Osteoblast (primary cell): Measurements from ENCODE around the gene LRRC46. TPM values are rescaled to one million over a fixed set of nuclear protein-coding genes. Genes with fewer than 3 reads are reported as not detected.

Experiments
- DNase-seq: peaks from one replicate; pipeline ENCODE4 v3.0.0; 2011; ENCODE audit warnings: low spot score, mixed read lengths; ENCODE audit not compliant: insufficient read length; ENCODE audit errors: missing footprints
- H2AFZ ChIP-seq: 2 replicates; pipeline ENCODE4 v1.6.0; 2011; ENCODE audit warnings: mild to moderate bottlenecking, low read length
- H3K27ac ChIP-seq: 2 replicates; pipeline ENCODE4 v1.5.1; 2011; ENCODE audit warnings: mild to moderate bottlenecking, low read depth, low read length, moderate library complexity
- H3K27me3 ChIP-seq: 2 replicates; pipeline ENCODE4 v1.6.0; 2012; ENCODE audit warnings: mild to moderate bottlenecking, control low read depth, inconsistent platforms, low read length, moderate library complexity; ENCODE audit not compliant: insufficient read depth
- H3K36me3 ChIP-seq: 2 replicates; pipeline ENCODE4 v1.5.1; 2011; ENCODE audit warnings: mild to moderate bottlenecking, low read length, control low read depth, moderate library complexity; ENCODE audit not compliant: insufficient read depth
- H3K4me1 ChIP-seq: 2 replicates; pipeline ENCODE4 v1.5.1; 2011; ENCODE audit warnings: mild to moderate bottlenecking, low read length, control low read depth, moderate library complexity; ENCODE audit not compliant: insufficient read depth
- H3K4me2 ChIP-seq: 2 replicates; pipeline ENCODE4 v1.6.0; 2011; ENCODE audit warnings: mild to moderate bottlenecking, low read length; ENCODE audit not compliant: insufficient read depth
- H3K4me3 ChIP-seq: fragments of 200-600 bp; sonication (generic); 3 replicates; pipeline ENCODE4 v1.5.1; 2012; ENCODE audit warnings: mild to moderate bottlenecking, low read length, inconsistent platforms; ENCODE audit not compliant: insufficient read depth
- H3K79me2 ChIP-seq: 2 replicates; pipeline ENCODE4 v1.6.0; 2012; ENCODE audit warnings: mild to moderate bottlenecking, low read length, control low read depth, inconsistent platforms; ENCODE audit not compliant: insufficient read depth
- H3K9me3 ChIP-seq: 2 replicates; pipeline ENCODE4 v1.5.1; 2011; ENCODE audit warnings: low read depth, low read length, control low read depth
- H4K20me1 ChIP-seq: 2 replicates; pipeline ENCODE4 v1.6.0; 2012; ENCODE audit warnings: mild to moderate bottlenecking, low read length, control low read depth; ENCODE audit not compliant: insufficient read depth
- CTCF ChIP-seq: IDR thresholded peaks from 2 replicates; pipeline ENCODE4 v1.5.1; 2011; ENCODE audit warnings: mild to moderate bottlenecking, low read depth, low read length, moderate library complexity; ENCODE audit errors: extremely low read depth
- total RNA-seq: library from RNA; depleted of rRNA; stranded (reverse); fragments of >200 nt; gene quantifications from 2 replicates; pipeline ENCODE4 v1.2.3, GENCODE V29; 2012

The LRRC46 gene
- total RNA-seq, 1 donor, result not detected

- no peaks in the 10 kb centered on the region for H3K9me3 ChIP-seq
- DNase-seq, result peak; percentile 66
- H3K4me1 ChIP-seq, result peaks cover 31% of the 10 kb centered on the region
- no peak overlapping the region for H3K4me2 ChIP-seq
- H2AFZ ChIP-seq, result no peak overlapping the region
- peak overlapping the region; percentile 33 for H3K4me3 ChIP-seq
- no peaks in the 10 kb centered on the region for H4K20me1 ChIP-seq
- H3K36me3 ChIP-seq, result no peaks in the 10 kb centered on the region
- no peaks in the 10 kb centered on the region for H3K79me2 ChIP-seq
- TF ChIP-seq CTCF, result no peak
- peaks cover 48% of the 10 kb centered on the region for H3K27me3 ChIP-seq
- H3K27ac ChIP-seq, result no peak overlapping the region
Measured at GRCh38 chr17:47846716-47847340, 15.4 kb downstream of the LRRC46 start.

- Histone ChIP-seq H3K36me3 (no peaks in the 10 kb centered on the region), H3K27ac (no peak overlapping the region), H3K9me3 (no peaks in the 10 kb centered on the region), H3K79me2 (no peaks in the 10 kb centered on the region), H3K27me3 (peaks cover 56% of the 10 kb centered on the region), H4K20me1 (no peaks in the 10 kb centered on the region), H3K4me2 (no peak overlapping the region), H3K4me3 (peak overlapping the region; percentile 33), H2AFZ (no peak overlapping the region), H3K4me1 (peaks cover 34% of the 10 kb centered on the region)
- peak; percentile 21 for TF ChIP-seq CTCF
- DNase-seq, result peak; percentile 80
Measured at GRCh38 chr17:47847341-47848197, 16.1 kb downstream of the LRRC46 start.

- Histone ChIP-seq H3K4me1 (peaks cover 31% of the 10 kb centered on the region), H3K9me3 (no peaks in the 10 kb centered on the region), H4K20me1 (no peaks in the 10 kb centered on the region), H3K4me2 (no peak overlapping the region), H3K27me3 (peaks cover 62% of the 10 kb centered on the region), H3K79me2 (no peaks in the 10 kb centered on the region), H3K27ac (no peak overlapping the region), H3K4me3 (no peak overlapping the region), H3K36me3 (no peaks in the 10 kb centered on the region), H2AFZ (no peak overlapping the region)
- no peak for TF ChIP-seq CTCF
- DNase-seq, result no peak
Measured at GRCh38 chr17:47848198-47848513, 16.7 kb downstream of the LRRC46 start.

- Histone ChIP-seq H3K79me2 (no peaks in the 10 kb centered on the region), H3K27me3 (peaks cover 84% of the 10 kb centered on the region), H3K9me3 (no peaks in the 10 kb centered on the region), H3K36me3 (no peaks in the 10 kb centered on the region), H3K4me2 (peak overlapping the region; percentile 56), H2AFZ (no peak overlapping the region), H4K20me1 (no peaks in the 10 kb centered on the region), H3K4me3 (no peak overlapping the region), H3K27ac (no peak overlapping the region), H3K4me1 (peaks cover 12% of the 10 kb centered on the region)
- no peak for TF ChIP-seq CTCF
- DNase-seq, result no peak
Measured at GRCh38 chr17:47850373-47850691, 18.9 kb downstream of the LRRC46 start.
